K562 (cell line): ENCODE data around the gene CREB3L2. TPM values are rescaled to one million over a fixed set of nuclear protein-coding genes. Genes with fewer than 3 reads are reported as not detected.

Experiments
- CBFA2T2 ChIP-seq: fragments of 450-650 bp; conservative IDR thresholded peaks from 2 replicates; pipeline ENCODE4 v1.6.1; 2017; ENCODE audit warnings: mild to moderate bottlenecking
- ELF2 ChIP-seq: fragments of 250-450 bp; sonication (Bioruptor Pico); IDR thresholded peaks from 2 replicates; pipeline ENCODE4 v1.5.0; 2021; ENCODE audit warnings: mild to moderate bottlenecking
- EP300 ChIP-seq: IDR thresholded peaks from 2 replicates; pipeline ENCODE4 v1.6.1; 2012; ENCODE audit warnings: low read length, improper control_type of control experiment
- EP400 ChIP-seq: fragments of 450-650 bp; IDR thresholded peaks from 2 replicates; pipeline ENCODE4 v1.6.1; 2017; ENCODE audit warnings: antibody characterized with exemption, mild to moderate bottlenecking, moderate library complexity
- JUN ChIP-seq, 2 experiments: sonication (generic) in 1 of 2; formaldehyde crosslinking in 1 of 2; IDR thresholded peaks; 2 replicates each; pipeline versions ENCODE4 v1.6.1 to v1.8.0; 2012 to 2022; ENCODE audit warnings: borderline replicate concordance in 2 of 2, mild to moderate bottlenecking in 2 of 2, improper control_type of control experiment in 1 of 2, low read depth in 1 of 2, low read length in 1 of 2, missing genetic modification reagents in 1 of 2
- MAFK ChIP-seq: IDR thresholded peaks from 2 replicates; pipeline ENCODE4 v1.6.1; 2011; ENCODE audit warnings: low read length, improper control_type of control experiment
- MBD2 ChIP-seq: sonication (generic); IDR thresholded peaks from 2 replicates; pipeline ENCODE4 v1.6.1; 2016; ENCODE audit warnings: low read depth, borderline replicate concordance
- RREB1 ChIP-seq: fragments of 250-450 bp; sonication (Bioruptor Pico); IDR thresholded peaks from 2 replicates; pipeline ENCODE4 v1.4.0; 2020
- SMARCA4 ChIP-seq: fragments of 450-650 bp; IDR thresholded peaks from 2 replicates; pipeline ENCODE4 v1.6.1; 2016
- SOX6 ChIP-seq: fragments of 450-650 bp; IDR thresholded peaks from 2 replicates; pipeline ENCODE4 v1.6.1; 2014; ENCODE audit warnings: mild to moderate bottlenecking
- TBP ChIP-seq: optimal IDR thresholded peaks from 2 replicates; pipeline ENCODE3; 2011; ENCODE audit warnings: low read depth, low read length, improper control_type of control experiment
- TEAD4 ChIP-seq, 2 experiments: sonication (generic) in 1 of 2; formaldehyde crosslinking in 1 of 2; IDR thresholded peaks; 2 replicates each; pipeline versions ENCODE4 v1.6.1 to v1.8.0; 2012 to 2022; ENCODE audit warnings: borderline replicate concordance in 1 of 2, inconsistent platforms in 1 of 2, low read length in 1 of 2, mild to moderate bottlenecking in 1 of 2, missing genetic modification reagents in 1 of 2
- ZNF175 ChIP-seq: fragments of 200-800 bp; sonication (Bioruptor generic); IDR thresholded peaks from 2 replicates; pipeline ENCODE4 v1.6.1; 2016; ENCODE audit warnings: low read depth, mild to moderate bottlenecking, missing genetic modification characterization, missing compliant biosample characterization
- ZNF444 ChIP-seq: fragments of 250-450 bp; sonication (Bioruptor Pico); IDR thresholded peaks from 2 replicates; pipeline ENCODE4 v1.4.0; 2020; ENCODE audit warnings: mild to moderate bottlenecking, moderate library complexity
- polyA plus RNA-seq, 8 experiments: library from polyadenylated mRNA; depleted of rRNA in 4 of 8; stranded (reverse) in 5 of 8; unstranded in 3 of 8; fragments of >200 nt; fragmentation: Nextera tagmentation in 2 of 8; fragmentation: Illumina TruSeq in 1 of 8; extraction: Ambion mirVana in 2 of 8; extraction: Trizol in 1 of 8; gene quantifications; 2 replicates each; pipeline versions ENCODE4 v1.2.1 to v1.2.3, GENCODE V29; 2011 to 2014; ENCODE audit warnings: inconsistent platforms in 1 of 8, missing spikeins in 1 of 8
- total RNA-seq, 7 experiments: library from RNA; depleted of rRNA in 6 of 7; stranded (reverse); fragments of >200 nt in 6 of 7; fragmentation: Illumina TruSeq in 2 of 7; extraction: Trizol in 2 of 7; gene quantifications; 2 replicates each; pipeline versions ENCODE4 v1.2.1 to v1.2.3, GENCODE V29; 2011 to 2021; ENCODE audit warnings: low replicate concordance in 1 of 7
- TF ChIP-seq, protein P1 (sequence below), 2 experiments: fragments of 450-650 bp in 1 of 2; sonication (generic) in 1 of 2; formaldehyde crosslinking in 1 of 2; IDR thresholded peaks in 1 of 2; conservative IDR thresholded peaks in 1 of 2; 2 replicates each; pipeline versions ENCODE4 v1.6.1 to v1.8.1; 2016 to 2023; ENCODE audit warnings: mild to moderate bottlenecking in 2 of 2, moderate library complexity in 2 of 2, inconsistent platforms in 1 of 2, missing genetic modification reagents in 1 of 2
- TF ChIP-seq, protein P2 (sequence below): fragments of 450-650 bp; formaldehyde crosslinking; IDR thresholded peaks from 2 replicates; pipeline ENCODE4 v1.4.0; 2020; ENCODE audit warnings: mild to moderate bottlenecking, moderate library complexity

Gene CREB3L2
- total and polyA plus RNA-seq, 9 of the 15 experiments (the other 6 are each of a cell fraction or from before 2014, with no cell fraction given): 7.1 to 45.6 (median 15.8) TPM

DNA sequence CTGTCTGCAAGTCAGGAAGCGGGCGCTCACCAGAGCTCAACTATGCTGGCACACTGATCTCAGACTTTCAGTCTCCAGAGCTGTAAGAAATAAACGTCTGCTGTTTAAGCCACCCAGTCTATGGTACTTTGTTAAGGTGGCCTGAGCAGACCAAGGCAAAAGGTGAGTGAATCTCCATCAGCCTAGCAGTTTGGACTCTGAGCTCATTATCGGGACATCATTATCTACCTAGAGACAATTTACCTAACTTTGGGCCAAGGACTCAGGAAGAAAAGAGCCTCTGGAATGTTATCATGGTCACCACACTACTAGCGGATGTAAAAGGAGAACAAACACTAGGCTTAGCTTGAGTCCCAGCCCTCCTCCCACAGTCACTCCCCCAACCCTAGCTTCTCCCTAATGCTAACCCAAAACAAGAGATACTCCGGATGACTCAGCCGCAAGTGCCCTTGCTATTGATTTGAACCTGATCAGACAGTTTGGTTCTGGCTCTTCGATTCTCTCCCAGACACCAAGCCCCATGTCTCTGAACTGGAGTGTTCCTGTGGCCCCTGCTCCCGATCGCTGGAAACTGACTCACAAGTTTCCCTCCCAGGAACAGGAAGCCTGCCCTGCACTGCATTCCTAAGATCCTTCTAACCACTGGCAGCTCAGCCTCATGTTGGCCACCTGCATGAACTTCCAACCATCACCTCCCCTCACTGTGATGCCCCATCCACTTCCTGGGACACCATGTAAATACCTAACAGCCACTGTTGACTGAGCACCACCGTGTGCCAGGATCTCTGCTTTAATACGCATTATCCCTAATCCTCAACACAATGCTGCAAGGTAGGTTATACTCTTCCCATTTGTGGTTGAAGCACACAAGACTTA lies 34.5 kb downstream of the CREB3L2 start (continued):
- TF ChIP-seq ZNF444 (CRISPR knock-in tag): no peak
- peak; percentile 92 for TF ChIP-seq SMARCA4
- peak; percentile 94 for TF ChIP-seq SOX6
- TF ChIP-seq RREB1 (CRISPR knock-in tag): 0 out of 2 replicates have a peak, but pooled peaks have one; percentile 29
- TF ChIP-seq, protein P1, sequence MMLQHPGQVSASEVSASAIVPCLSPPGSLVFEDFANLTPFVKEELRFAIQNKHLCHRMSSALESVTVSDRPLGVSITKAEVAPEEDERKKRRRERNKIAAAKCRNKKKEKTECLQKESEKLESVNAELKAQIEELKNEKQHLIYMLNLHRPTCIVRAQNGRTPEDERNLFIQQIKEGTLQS (IDR thresholded peaks at IDR 0.05): peak; percentile 88
- TF ChIP-seq, protein P1 (CRISPR knock-in tag; conservative IDR thresholded peaks at IDR 0.05): peak; percentile 78; the same call in 1 of the 2 replicates
- peak; percentile 83 for TF ChIP-seq ZNF175 (CRISPR knock-in tag)
- TF ChIP-seq CBFA2T2: peak; percentile 78
- peak; percentile 59 for TF ChIP-seq MAFK
- peak; percentile 91 for TF ChIP-seq EP300
- TF ChIP-seq EP400: no peak
- peak; percentile 95 for TF ChIP-seq TEAD4 (IDR thresholded peaks at IDR 0.05; ENCODE audit: low read length)
- TF ChIP-seq TEAD4 (CRISPR knock-in tag; IDR thresholded peaks at IDR 0.05; ENCODE audit: borderline replicate concordance): no peak; the same call in 1 of the 2 replicates
- TF ChIP-seq MBD2: peak; percentile 69; the same call in 1 of the 2 replicates
- TF ChIP-seq TBP: no peak
- peak; percentile 54; the same call in 1 of the 2 replicates for TF ChIP-seq ELF2
- TF ChIP-seq, protein P2, sequence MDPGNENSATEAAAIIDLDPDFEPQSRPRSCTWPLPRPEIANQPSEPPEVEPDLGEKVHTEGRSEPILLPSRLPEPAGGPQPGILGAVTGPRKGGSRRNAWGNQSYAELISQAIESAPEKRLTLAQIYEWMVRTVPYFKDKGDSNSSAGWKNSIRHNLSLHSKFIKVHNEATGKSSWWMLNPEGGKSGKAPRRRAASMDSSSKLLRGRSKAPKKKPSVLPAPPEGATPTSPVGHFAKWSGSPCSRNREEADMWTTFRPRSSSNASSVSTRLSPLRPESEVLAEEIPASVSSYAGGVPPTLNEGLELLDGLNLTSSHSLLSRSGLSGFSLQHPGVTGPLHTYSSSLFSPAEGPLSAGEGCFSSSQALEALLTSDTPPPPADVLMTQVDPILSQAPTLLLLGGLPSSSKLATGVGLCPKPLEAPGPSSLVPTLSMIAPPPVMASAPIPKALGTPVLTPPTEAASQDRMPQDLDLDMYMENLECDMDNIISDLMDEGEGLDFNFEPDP (CRISPR knock-in tag): no peak
- peak; percentile 60 for TF ChIP-seq JUN (IDR thresholded peaks at IDR 0.05; ENCODE audit: borderline replicate concordance, low read depth, low read length)
- TF ChIP-seq JUN (CRISPR knock-in tag; IDR thresholded peaks at IDR 0.05; ENCODE audit: borderline replicate concordance): no peak; the same call in 1 of the 2 replicates
